ENCODE measurements around the gene ERO1B. TPM values are rescaled to one million over a fixed set of nuclear protein-coding genes. Genes with fewer than 3 reads are reported as not detected.

Gene ERO1B
- total RNA-seq, 1 donor, result 2.9 TPM

DNA sequence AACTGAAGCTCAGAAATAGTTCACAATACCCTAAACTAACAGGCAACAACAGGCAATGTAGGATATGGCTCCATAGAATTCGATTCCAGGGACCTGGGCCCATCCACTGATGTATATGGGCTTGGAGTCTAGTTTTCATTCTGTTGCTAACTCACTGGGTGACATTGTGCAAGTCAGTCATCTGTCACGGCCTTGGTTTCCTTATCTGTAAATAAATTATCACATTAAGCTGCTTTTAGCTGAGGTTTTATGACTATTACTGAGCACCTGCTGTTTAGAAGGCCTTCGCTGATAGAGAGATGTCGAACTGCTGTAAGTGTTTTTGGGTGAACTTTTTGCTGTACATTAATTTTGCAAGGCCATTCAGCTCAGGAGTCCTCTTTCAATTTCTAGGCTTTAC, 22.9 kb upstream of the ERO1B start:
- Histone ChIP-seq H3K4me2 (ENCODE audit: insufficient read depth, low read length) (no peak overlapping the region), H3K79me2 (ENCODE audit: insufficient read depth, low read length) (no peaks in the 10 kb centered on the region)

DNA sequence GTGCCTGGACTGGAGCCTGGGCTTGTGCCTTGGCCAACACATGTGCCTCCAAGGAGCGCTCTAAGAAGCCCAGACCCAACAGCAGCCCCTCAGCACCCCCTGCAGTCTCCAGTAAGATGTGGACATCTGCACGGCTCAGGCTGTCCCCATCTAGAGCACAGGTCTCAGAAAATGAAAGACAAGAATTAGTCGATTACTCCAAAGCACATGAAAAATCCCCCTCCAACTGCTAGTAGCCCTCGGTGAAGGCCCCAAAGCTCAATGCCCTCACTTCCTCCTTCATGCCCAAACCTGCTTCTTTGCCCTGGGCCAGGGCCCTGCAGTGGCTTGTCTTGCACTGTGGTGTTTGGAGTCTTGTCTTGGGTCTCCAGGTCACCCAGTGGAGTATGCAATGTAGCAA, 21.9 kb upstream of the ERO1B start:
- H3K4me3 ChIP-seq (ENCODE audit: insufficient read depth, low read length), result no peak overlapping the region
- no peaks in the 10 kb centered on the region for H3K79me2 ChIP-seq (ENCODE audit: insufficient read depth, low read length)

More for the DNA sequence above, 22.9 kb upstream of the ERO1B start:
- Histone ChIP-seq H3K4me3 (ENCODE audit: insufficient read depth, low read length) (no peak overlapping the region), H2AFZ (ENCODE audit: low read length) (no peak overlapping the region), H3K9me3 (ENCODE audit: low read depth, low read length) (no peaks in the 10 kb centered on the region), H4K20me1 (ENCODE audit: insufficient read depth, low read length) (no peaks in the 10 kb centered on the region), H3K27ac (ENCODE audit: low read depth, low read length) (no peak overlapping the region), H3K36me3 (ENCODE audit: insufficient read depth, low read length) (no peaks in the 10 kb centered on the region), H3K4me1 (ENCODE audit: insufficient read depth, low read length) (no peaks in the 10 kb centered on the region), H3K27me3 (ENCODE audit: insufficient read depth, low read length) (no peaks in the 10 kb centered on the region)
- DNase-seq (ENCODE audit: insufficient read length, low spot score, missing footprints), result no peak
- TF ChIP-seq, protein P1, sequence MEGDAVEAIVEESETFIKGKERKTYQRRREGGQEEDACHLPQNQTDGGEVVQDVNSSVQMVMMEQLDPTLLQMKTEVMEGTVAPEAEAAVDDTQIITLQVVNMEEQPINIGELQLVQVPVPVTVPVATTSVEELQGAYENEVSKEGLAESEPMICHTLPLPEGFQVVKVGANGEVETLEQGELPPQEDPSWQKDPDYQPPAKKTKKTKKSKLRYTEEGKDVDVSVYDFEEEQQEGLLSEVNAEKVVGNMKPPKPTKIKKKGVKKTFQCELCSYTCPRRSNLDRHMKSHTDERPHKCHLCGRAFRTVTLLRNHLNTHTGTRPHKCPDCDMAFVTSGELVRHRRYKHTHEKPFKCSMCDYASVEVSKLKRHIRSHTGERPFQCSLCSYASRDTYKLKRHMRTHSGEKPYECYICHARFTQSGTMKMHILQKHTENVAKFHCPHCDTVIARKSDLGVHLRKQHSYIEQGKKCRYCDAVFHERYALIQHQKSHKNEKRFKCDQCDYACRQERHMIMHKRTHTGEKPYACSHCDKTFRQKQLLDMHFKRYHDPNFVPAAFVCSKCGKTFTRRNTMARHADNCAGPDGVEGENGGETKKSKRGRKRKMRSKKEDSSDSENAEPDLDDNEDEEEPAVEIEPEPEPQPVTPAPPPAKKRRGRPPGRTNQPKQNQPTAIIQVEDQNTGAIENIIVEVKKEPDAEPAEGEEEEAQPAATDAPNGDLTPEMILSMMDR (IDR thresholded peaks at IDR 0.05; ENCODE audit: extremely low read depth, low read depth, low read length), result no peak

DNA sequence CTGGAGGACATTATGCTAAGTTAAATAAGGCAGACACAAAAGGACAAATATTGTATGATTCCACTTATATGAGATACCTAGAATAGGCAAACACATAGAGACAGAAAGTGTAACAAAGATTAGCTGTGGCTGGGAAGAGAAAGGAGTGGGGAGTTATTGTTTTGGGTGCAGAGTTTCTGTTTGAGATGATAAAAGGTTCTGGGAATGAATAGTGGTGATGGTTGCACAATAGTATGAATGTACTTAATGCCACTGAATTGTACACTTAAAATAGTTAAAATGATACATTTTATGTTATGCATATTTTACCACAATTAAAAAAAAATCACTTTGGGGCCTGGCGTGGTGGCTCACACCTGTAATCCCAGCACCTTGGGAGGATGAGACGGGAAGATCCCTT, 21.2 kb upstream of the ERO1B start:
- Histone ChIP-seq H2AFZ (ENCODE audit: low read length) (no peak overlapping the region), H3K27me3 (ENCODE audit: insufficient read depth, low read length) (no peaks in the 10 kb centered on the region), H3K79me2 (ENCODE audit: insufficient read depth, low read length) (no peaks in the 10 kb centered on the region), H3K36me3 (ENCODE audit: insufficient read depth, low read length) (no peaks in the 10 kb centered on the region), H3K9me3 (ENCODE audit: low read depth, low read length) (no peaks in the 10 kb centered on the region), H3K27ac (ENCODE audit: low read depth, low read length) (no peak overlapping the region), H3K4me1 (ENCODE audit: insufficient read depth, low read length) (no peaks in the 10 kb centered on the region), H4K20me1 (ENCODE audit: insufficient read depth, low read length) (no peaks in the 10 kb centered on the region), H3K4me2 (ENCODE audit: insufficient read depth, low read length) (no peak overlapping the region), H3K4me3 (ENCODE audit: insufficient read depth, low read length) (no peak overlapping the region)
- TF ChIP-seq, protein P1 (IDR thresholded peaks at IDR 0.05; ENCODE audit: extremely low read depth, low read depth, low read length), result no peak
- peak; percentile 34 for DNase-seq (ENCODE audit: insufficient read length, low spot score, missing footprints)

More for the DNA sequence above, 21.9 kb upstream of the ERO1B start:
- H3K9me3 ChIP-seq (ENCODE audit: low read depth, low read length), result no peaks in the 10 kb centered on the region
- no peaks in the 10 kb centered on the region for H3K36me3 ChIP-seq (ENCODE audit: insufficient read depth, low read length)
- TF ChIP-seq, protein P1 (IDR thresholded peaks at IDR 0.05; ENCODE audit: extremely low read depth, low read depth, low read length), result no peak
- no peak for DNase-seq (ENCODE audit: insufficient read length, low spot score, missing footprints)
- no peaks in the 10 kb centered on the region for H3K27me3 ChIP-seq (ENCODE audit: insufficient read depth, low read length)
- H3K4me2 ChIP-seq (ENCODE audit: insufficient read depth, low read length), result no peak overlapping the region
- no peaks in the 10 kb centered on the region for H3K4me1 ChIP-seq (ENCODE audit: insufficient read depth, low read length)
- H4K20me1 ChIP-seq (ENCODE audit: insufficient read depth, low read length), result no peaks in the 10 kb centered on the region
- H3K27ac ChIP-seq (ENCODE audit: low read depth, low read length), result no peak overlapping the region
- H2AFZ ChIP-seq (ENCODE audit: low read length), result no peak overlapping the region

DNA sequence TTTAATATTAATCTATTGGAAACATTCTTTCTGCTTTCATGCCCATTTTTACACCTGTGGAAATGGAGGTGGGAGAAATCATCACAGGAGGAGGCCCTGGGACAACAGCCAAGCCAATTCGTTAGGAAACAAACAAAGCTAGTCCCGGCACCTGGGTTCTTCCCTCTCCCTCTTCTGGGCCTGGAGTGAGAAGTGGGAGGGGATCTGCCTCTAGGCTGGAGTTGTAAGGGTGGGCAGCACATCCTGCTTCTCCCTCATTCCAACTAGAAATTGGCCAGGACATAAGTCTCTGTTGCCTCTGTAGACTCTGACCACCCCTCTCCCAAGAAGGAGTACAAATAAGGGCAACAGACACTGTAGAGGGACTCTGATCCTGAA, 20.2 kb upstream of the ERO1B start:
- no peak for DNase-seq (ENCODE audit: insufficient read length, low spot score, missing footprints)
- no peaks in the 10 kb centered on the region for H3K27me3 ChIP-seq (ENCODE audit: insufficient read depth, low read length)
- no peaks in the 10 kb centered on the region for H3K4me1 ChIP-seq (ENCODE audit: insufficient read depth, low read length)
- no peak overlapping the region for H3K4me3 ChIP-seq (ENCODE audit: insufficient read depth, low read length)
- H3K79me2 ChIP-seq (ENCODE audit: insufficient read depth, low read length), result no peaks in the 10 kb centered on the region
- TF ChIP-seq, protein P1 (IDR thresholded peaks at IDR 0.05; ENCODE audit: extremely low read depth, low read depth, low read length), result no peak
- H2AFZ ChIP-seq (ENCODE audit: low read length), result no peak overlapping the region
- no peaks in the 10 kb centered on the region for H4K20me1 ChIP-seq (ENCODE audit: insufficient read depth, low read length)
- H3K4me2 ChIP-seq (ENCODE audit: insufficient read depth, low read length), result no peak overlapping the region
- no peak overlapping the region for H3K27ac ChIP-seq (ENCODE audit: low read depth, low read length)
- no peaks in the 10 kb centered on the region for H3K36me3 ChIP-seq (ENCODE audit: insufficient read depth, low read length)
- no peaks in the 10 kb centered on the region for H3K9me3 ChIP-seq (ENCODE audit: low read depth, low read length)
